Astrocyte of the cerebellum (primary cell): ENCODE measurements around the gene AGAP1.

Experiments
- DNase-seq: peaks from one replicate; pipeline ENCODE4 v3.0.0-alpha.2; 2011; ENCODE audit warnings: low read depth
- H3K4me3 ChIP-seq: 2 replicates; pipeline ENCODE4 v1.5.1; 2011; ENCODE audit warnings: mild to moderate bottlenecking, low read depth, low read length, moderate library complexity
- in situ Hi-C: cut with HindIII; loops from 2 replicates; pipeline ENCODE4 v1.10.0; 2017; ENCODE audit warnings: low sequenced_read_pairs
- TF ChIP-seq, protein P1 (sequence below): IDR thresholded peaks from 2 replicates; pipeline ENCODE4 v1.5.1; 2012; ENCODE audit warnings: low read length, low read depth, moderate library complexity, mild to moderate bottlenecking; ENCODE audit errors: missing control alignments

AGAP1 gene

DNA sequence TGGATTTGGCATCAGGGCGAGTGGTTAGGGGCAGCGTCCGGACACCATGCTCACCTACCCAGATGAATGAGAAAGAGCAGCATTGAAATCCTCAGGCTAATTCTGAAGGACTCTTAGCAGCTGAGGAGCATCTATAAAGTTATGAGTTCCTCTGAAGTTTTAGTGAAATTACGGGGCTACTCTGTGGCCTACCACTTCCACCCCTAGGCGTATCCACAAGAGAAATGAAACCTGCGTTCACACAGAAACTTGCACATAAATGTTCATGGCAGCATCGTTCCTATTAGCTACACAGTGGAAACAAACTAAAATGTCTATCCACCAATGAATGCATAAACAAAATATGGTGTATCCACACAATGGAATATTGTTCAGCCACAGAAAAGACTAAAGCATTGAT lies 576.4 kb downstream of the AGAP1 start:
- TF ChIP-seq, protein P1, sequence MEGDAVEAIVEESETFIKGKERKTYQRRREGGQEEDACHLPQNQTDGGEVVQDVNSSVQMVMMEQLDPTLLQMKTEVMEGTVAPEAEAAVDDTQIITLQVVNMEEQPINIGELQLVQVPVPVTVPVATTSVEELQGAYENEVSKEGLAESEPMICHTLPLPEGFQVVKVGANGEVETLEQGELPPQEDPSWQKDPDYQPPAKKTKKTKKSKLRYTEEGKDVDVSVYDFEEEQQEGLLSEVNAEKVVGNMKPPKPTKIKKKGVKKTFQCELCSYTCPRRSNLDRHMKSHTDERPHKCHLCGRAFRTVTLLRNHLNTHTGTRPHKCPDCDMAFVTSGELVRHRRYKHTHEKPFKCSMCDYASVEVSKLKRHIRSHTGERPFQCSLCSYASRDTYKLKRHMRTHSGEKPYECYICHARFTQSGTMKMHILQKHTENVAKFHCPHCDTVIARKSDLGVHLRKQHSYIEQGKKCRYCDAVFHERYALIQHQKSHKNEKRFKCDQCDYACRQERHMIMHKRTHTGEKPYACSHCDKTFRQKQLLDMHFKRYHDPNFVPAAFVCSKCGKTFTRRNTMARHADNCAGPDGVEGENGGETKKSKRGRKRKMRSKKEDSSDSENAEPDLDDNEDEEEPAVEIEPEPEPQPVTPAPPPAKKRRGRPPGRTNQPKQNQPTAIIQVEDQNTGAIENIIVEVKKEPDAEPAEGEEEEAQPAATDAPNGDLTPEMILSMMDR: no peak
- in situ Hi-C loops: no loop called here

DNA sequence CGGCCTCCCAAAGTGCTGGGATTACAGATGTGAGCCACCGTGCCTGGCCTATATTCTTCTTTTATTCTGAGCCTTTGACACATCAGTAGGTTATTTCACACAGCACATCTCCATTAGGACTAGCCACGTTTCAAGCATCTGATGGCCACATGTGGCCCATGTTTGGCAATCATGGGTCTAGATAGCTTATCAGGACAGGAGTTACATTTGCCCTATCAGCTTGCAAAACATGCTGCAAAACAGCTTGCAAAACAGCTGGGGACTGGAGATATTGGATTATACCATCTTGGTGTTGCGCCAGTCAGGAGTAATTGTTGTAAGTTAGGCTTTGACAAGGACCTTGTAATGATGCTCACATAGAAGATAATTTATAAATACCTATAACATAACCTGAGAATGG lies 579.4 kb downstream of the AGAP1 start:
- TF ChIP-seq, protein P1: no peak
- in situ Hi-C loops: no loop called here
- no peak overlapping the region for H3K4me3 ChIP-seq
- no peak for DNase-seq

More for the DNA sequence above, 576.4 kb downstream of the AGAP1 start:
- no peak for DNase-seq
- no peak overlapping the region for H3K4me3 ChIP-seq

DNA sequence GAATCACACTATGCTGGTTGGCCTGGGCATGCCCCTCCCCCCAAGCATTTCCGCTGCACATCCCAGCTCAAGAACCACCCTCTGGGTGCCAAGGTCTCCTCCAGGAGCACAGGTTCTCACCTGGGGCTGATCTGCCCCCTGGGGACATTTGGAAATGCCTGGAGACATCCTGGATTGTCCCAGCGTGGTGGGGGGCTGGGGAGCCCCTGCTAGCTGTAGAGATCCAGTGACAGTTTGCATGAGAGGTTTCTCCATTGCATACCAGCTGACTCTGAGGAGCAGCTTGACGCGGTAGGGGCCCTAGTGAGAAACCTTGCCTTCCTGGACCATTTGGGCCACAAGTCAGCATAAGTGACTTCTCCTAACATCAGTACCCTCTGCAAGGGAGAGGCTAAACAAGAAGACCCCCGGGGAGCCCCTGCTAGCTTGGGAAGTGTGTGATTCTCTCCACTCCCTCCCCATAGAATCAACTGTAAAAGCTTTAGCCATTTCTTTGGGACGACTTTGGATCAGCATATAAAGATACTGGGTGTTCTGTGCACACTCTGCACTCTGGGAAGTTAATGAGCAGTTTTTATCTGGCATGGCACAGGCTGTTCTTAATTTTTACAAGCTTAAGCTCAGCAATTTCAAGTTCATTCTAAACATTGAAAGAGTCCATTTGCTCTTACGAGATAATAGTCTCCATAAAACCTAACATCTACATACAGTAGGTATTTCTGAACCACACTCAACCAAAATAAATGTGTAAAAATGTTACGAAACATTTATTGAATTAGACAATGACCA lies 580.2 kb downstream of the AGAP1 start:
- H3K4me3 ChIP-seq: no peak overlapping the region
- no peak for DNase-seq
- TF ChIP-seq, protein P1: no peak
- in situ Hi-C loops: no loop called here

DNA sequence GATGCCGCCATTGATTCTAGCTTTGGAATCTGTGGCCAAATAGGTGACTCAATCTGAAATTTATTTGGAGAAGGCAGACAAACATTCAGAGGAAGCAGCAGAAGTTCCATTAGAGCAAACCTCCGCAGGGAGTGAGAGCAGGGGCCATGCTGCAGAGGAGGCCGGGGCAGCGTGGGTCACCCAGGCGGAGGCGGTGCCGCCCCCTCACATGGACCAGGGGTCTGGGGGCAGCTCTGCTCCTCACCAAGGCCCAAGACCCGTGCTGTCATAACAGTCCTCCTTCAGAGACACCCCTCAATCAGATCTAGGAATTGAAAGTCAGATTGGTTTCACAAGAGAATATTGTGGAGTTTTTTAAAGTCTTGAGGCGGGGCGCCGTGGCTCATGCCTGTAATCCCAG lies 582.0 kb downstream of the AGAP1 start:
- TF ChIP-seq, protein P1: no peak
- H3K4me3 ChIP-seq: no peak overlapping the region
- in situ Hi-C loops: no loop called here
- DNase-seq: no peak

DNA sequence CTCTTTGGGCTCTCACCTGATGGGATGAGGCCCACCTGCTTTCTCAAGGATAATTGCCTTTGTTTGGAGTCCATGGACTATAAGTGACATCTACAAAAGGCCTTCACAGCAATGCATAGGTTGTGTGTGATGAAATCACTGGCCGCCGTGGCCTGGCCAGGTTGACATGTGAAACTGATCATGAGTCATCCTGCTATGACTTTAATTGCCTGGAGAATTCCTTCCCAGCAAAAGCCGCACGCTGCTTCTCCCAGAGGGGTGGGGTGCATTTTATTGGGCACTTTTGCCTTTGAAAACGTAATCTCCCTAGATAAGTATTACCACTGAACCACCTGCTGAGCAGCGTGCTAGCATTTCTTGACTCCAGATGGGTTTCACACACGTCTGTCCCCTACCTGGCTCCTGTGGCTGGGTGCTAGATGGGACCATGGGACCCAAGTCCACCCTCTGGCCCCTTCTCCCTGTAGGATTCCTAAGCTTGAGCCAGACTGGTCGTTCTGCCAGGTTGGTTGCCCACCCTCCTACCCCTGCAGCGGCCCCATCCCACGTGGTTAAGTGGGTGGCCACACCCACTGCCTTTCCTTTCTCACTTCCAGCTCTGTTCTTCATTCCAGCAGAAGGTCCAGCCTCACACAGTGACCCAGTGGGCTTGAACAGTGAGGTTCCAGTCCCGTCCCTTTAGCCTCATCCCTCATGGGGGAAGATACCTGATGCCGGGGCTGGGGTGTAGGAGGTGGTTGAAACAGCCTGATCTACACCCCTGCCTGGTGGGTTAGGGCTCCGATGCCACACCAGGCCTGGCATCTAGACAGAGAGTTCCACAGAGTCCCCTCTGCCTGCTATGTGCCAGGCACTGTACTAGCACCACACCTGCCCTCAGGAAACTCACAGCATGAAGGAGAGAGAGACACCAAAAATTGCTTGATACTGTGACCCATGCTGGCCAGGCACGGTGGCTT lies 584.7 kb downstream of the AGAP1 start:
- in situ Hi-C loops: no loop called here
- DNase-seq: peak; percentile 33

DNA sequence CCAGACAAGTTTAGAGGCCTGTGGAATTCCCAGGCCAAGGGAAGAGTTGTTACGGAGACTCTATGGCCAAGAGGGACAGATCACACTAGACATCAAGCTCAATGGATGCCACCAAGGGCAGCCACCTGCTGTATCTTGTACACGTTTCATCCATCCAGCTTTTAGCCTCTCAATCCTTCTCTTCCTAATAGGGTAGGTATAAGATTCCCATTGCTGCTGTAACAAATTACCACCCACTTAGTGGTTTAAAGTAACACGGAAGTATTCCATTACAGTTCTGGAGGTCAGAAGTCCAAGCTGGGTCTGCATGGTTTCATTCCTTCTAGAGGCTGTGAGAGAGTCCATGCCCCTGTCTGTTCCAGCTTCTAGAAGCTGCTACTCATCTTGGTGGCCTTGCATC lies 586.6 kb downstream of the AGAP1 start:
- TF ChIP-seq, protein P1: no peak
- in situ Hi-C loops: no loop called here
- no peak for DNase-seq
- H3K4me3 ChIP-seq: no peak overlapping the region

More for the DNA sequence above, 584.7 kb downstream of the AGAP1 start:
- TF ChIP-seq, protein P1: no peak
- no peak overlapping the region for H3K4me3 ChIP-seq
